ENCODE data around the gene SUSD1. TPM values are rescaled to one million over a fixed set of nuclear protein-coding genes. Genes with fewer than 3 reads are reported as not detected.

SUSD1 gene
- total and polyA plus RNA-seq, 2 of the 13 experiments (the other 11 are each of a cell fraction or from before 2014, with no cell fraction given): 25.9 to 32.3 TPM

DNA sequence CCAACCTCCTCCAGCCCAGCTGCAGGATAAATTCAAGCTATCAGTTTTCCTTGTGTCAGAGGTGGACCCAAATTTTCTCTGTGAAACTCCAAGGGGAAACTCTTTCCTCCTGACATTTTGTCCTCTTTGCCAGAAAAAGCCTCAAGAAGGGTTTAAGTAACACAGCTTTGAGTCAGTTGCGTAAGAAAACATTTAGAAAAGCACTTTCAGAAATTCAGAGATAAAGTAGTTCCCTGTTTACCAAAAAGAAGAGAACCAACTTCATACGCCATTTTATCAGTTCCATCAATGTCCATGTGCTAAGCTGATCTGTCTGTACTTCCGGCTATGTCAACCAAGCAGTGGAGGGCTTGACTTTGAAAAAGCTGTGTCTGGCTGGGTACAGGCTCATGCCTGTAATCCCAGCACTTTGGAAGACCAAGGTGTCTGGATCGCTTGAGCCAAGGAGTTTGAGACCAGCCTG lies 19.9 kb upstream of the SUSD1 start:
- H3K9ac ChIP-seq (ENCODE audit: insufficient read depth, low read depth, low read length): no peak overlapping the region
- no peaks in the 10 kb centered on the region for H3K9me3 ChIP-seq (ENCODE audit: low read length)
- no peak for FAIRE-seq
- POLR2A ChIA-PET: no interaction called here
- H3K4me1 ChIP-seq (ENCODE audit: insufficient read depth, low read length): no peaks in the 10 kb centered on the region
- no TSS peak for BruUV-seq (replicated peaks)
- TF ChIP-seq PHF21A (CRISPR knock-in tag; IDR thresholded peaks at IDR 0.05) (no peak), ZNF430 (CRISPR knock-in tag; IDR thresholded peaks at IDR 0.05) (no peak), YEATS4 (CRISPR knock-in tag; IDR thresholded peaks at IDR 0.05; ENCODE audit: borderline replicate concordance) (no peak), FOXP1 (IDR thresholded peaks at IDR 0.05) (no peak), FOXP1 (CRISPR knock-in tag; IDR thresholded peaks at IDR 0.05) (no peak), MNT (IDR thresholded peaks at IDR 0.05) (no peak)
- TF ChIP-seq, protein P1, sequence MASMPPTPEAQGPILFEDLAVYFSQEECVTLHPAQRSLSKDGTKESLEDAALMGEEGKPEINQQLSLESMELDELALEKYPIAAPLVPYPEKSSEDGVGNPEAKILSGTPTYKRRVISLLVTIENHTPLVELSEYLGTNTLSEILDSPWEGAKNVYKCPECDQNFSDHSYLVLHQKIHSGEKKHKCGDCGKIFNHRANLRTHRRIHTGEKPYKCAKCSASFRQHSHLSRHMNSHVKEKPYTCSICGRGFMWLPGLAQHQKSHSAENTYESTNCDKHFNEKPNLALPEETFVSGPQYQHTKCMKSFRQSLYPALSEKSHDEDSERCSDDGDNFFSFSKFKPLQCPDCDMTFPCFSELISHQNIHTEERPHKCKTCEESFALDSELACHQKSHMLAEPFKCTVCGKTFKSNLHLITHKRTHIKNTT (CRISPR knock-in tag; IDR thresholded peaks at IDR 0.05): no peak
- TF ChIP-seq, protein P2, sequence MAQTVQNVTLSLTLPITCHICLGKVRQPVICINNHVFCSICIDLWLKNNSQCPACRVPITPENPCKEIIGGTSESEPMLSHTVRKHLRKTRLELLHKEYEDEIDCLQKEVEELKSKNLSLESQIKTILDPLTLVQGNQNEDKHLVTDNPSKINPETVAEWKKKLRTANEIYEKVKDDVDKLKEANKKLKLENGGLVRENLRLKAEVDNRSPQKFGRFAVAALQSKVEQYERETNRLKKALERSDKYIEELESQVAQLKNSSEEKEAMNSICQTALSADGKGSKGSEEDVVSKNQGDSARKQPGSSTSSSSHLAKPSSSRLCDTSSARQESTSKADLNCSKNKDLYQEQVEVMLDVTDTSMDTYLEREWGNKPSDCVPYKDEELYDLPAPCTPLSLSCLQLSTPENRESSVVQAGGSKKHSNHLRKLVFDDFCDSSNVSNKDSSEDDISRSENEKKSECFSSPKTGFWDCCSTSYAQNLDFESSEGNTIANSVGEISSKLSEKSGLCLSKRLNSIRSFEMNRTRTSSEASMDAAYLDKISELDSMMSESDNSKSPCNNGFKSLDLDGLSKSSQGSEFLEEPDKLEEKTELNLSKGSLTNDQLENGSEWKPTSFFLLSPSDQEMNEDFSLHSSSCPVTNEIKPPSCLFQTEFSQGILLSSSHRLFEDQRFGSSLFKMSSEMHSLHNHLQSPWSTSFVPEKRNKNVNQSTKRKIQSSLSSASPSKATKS (CRISPR knock-in tag; IDR thresholded peaks at IDR 0.05): no peak
- intact Hi-C loops (cut with micrococcal nuclease; ENCODE audit: unreplicated experiment) (no loop called here), in situ Hi-C loops (cut with HindIII; ENCODE audit: extremely low pct_ligation_motif_present, low pct_unique_long_range_greater_than_20kb) (no loop called here)
- DNase-seq (ENCODE audit: low spot score): no peak
- no peak overlapping the region for H3K4me2 ChIP-seq (ENCODE audit: low read depth, low read length)
- no peak overlapping the region for H3K27ac ChIP-seq (ENCODE audit: extremely low read length, insufficient read depth, low read length)
- no peak overlapping the region for H2AFZ ChIP-seq (ENCODE audit: low read length)
- H3K79me2 ChIP-seq (ENCODE audit: insufficient read depth, low read length): no peaks in the 10 kb centered on the region
- no peak for ATAC-seq
- no peaks in the 10 kb centered on the region for H4K20me1 ChIP-seq (ENCODE audit: insufficient read depth, low read length)
- CTCF ChIA-PET (ENCODE audit: low intra/inter-chr PET ratio, low total read pairs): no interaction called here
- 89% methylated on average over 4 of the region's 4 CpGs for WGBS (ENCODE audit: low lambda C conversion rate)
- H3K36me3 ChIP-seq (replicated peaks in 1 of 2; ENCODE audit: control insufficient read depth in 1 of 2, insufficient read depth in 2 of 2, low read length in 2 of 2): no peaks in the 10 kb centered on the region
- H3K27me3 ChIP-seq (ENCODE audit: control insufficient read depth in 1 of 2, insufficient read depth in 2 of 2, low read length in 2 of 2): no peaks in the 10 kb centered on the region
- no peak overlapping the region for H3K4me3 ChIP-seq (replicated peaks in 1 of 3; ENCODE audit: insufficient read depth in 1 of 3, low read depth in 2 of 3, low read length in 3 of 3)

Data from HepG2 (cell line).